Kidney (tissue), 14 donors: ENCODE results near the gene GRN. TPM values are rescaled to one million over a fixed set of nuclear protein-coding genes. Genes with fewer than 3 reads are reported as not detected.
"Not testable (repeated sequence)": the region's sequence is repeated elsewhere in the genome, so short reads cannot be mapped to it uniquely, and the experiment has no call there.

Experiments used
- DNase-seq, 5 donors: peaks; one replicate each; pipeline ENCODE4 v3.0.0-alpha.2; 2013 to 2020
- FAIRE-seq: peaks from 2 replicates; lab custom pipeline; 2012; peaks lifted over from hg19 to GRCh38; lab: Jason Lieb, UNC
- H3K27ac ChIP-seq, 2 donors: one replicate each; pipeline ENCODE4 v1.7.0; 2013; ENCODE audit warnings: low read depth in 2 of 2, low read length in 2 of 2, inconsistent platforms in 1 of 2
- H3K27me3 ChIP-seq: one replicate; pipeline ENCODE4 v1.7.1; 2013; ENCODE audit warnings: low read length, inconsistent platforms; ENCODE audit not compliant: control insufficient read depth, insufficient read depth
- H3K36me3 ChIP-seq, 3 donors: one replicate each; pipeline versions ENCODE4 v1.7.0 to v1.7.1; 2013; ENCODE audit warnings: low read length in 3 of 3, control low read depth in 1 of 3, inconsistent platforms in 1 of 3; ENCODE audit not compliant: insufficient read depth in 3 of 3, control insufficient read depth in 2 of 3
- H3K4me1 ChIP-seq, 3 donors: one replicate each; pipeline versions ENCODE4 v1.7.0 to v1.7.1; 2013; ENCODE audit warnings: low read length in 3 of 3, inconsistent platforms in 1 of 3, low read depth in 1 of 3; ENCODE audit not compliant: control insufficient read depth in 2 of 3, insufficient read depth in 2 of 3
- H3K4me3 ChIP-seq, 3 donors: one replicate each; pipeline versions ENCODE4 v1.7.0 to v1.8.1; 2013; ENCODE audit warnings: low read length in 3 of 3, control low read depth in 1 of 3, inconsistent platforms in 1 of 3
- H3K9ac ChIP-seq, 3 donors: one replicate each; pipeline versions ENCODE4 v1.7.0 to v1.7.1; 2013; ENCODE audit warnings: low read length in 3 of 3, control low read depth in 1 of 3, inconsistent platforms in 1 of 3
- H3K9me3 ChIP-seq, 3 donors: one replicate each; pipeline versions ENCODE4 v1.7.0 to v1.7.1; 2013; ENCODE audit warnings: low read length in 3 of 3, control low read depth in 1 of 3, inconsistent platforms in 1 of 3; ENCODE audit not compliant: control insufficient read depth in 2 of 3, insufficient read depth in 1 of 3
- intact Hi-C: fragments of 100-400 bp; cut with DNase I; formaldehyde crosslinking; loops from one replicate; pipeline ENCODE4 v1.11.1; 2022
- polyA plus RNA-seq: library from polyadenylated mRNA; stranded (reverse); fragments of 350-450 nt; fragmentation: Illumina TruSeq; extraction: RNeasy Lipid Tissue Mini Kit (QIAGEN cat#74804); gene quantifications from one replicate; pipeline ENCODE4 v1.2.3, GENCODE V29; 2014; ENCODE audit warnings: low read depth, low replicate concordance; ENCODE audit not compliant: insufficient read depth
- total RNA-seq: library from RNA; stranded (reverse); fragmentation: NEBNext Ultra II Directional; extraction: Animal tissue kit (Norgen Biotek cat#: 25700); gene quantifications from one replicate; pipeline ENCODE4 v1.2.1, GENCODE V29; 2021
- TF ChIP-seq, protein P1 (sequence below): IDR thresholded peaks from 3 replicates; pipeline ENCODE4 v1.5.1; 2012; ENCODE audit warnings: mild to moderate bottlenecking, moderate library complexity, borderline replicate concordance; ENCODE audit not compliant: insufficient read depth; ENCODE audit errors: extremely low read depth
- donor health status: control.
- donor health status: control.
- donor health status: control.
- donor health status: control.
- donor health status: control.
- donor health status: DM: yes; HTN: yes; CAD: no.
- donor health status: Normal renal cell carcinoma (clear cell type).

Gene GRN
- total and polyA plus RNA-seq, 2 donors from 2014 or later = 235 to 353 TPM

DNA sequence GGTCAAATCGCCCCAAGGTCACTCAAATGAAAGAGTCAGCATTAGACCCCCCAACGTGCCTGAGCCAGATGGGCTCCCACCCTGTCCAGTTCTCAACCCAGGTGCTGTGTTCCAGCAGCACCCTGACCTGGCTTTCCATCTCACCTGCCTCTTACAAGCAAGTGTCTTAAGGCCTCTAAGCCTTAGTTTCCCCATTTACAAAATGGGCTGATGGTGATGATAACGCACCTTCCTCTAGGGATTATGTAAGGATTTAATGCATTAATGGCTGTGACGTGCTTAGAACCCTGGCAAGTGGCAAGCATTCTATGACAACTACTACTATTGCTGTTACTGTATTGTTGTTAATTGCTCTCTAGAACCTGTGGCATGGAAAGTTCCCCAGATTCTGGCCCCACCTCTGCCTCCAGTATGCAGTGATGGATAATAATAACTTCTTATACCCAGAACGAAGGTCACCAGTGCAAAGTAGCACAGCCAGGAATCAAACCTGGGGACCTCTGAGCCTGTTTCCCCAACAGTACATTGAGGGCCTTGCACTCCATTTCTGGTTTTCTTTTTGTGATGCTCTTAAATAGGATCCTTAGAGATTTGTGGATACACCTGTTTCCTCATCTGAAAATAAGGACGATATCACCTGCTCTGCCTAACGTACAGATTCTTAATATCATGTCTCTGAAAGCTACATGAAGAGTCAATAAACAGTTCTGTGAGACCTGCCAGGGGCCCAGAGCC is 17.2 kb upstream of the GRN start:
- no peak overlapping the region for H3K27ac ChIP-seq
- H3K27me3 ChIP-seq = no peaks in the 10 kb centered on the region
- TF ChIP-seq, protein P1, sequence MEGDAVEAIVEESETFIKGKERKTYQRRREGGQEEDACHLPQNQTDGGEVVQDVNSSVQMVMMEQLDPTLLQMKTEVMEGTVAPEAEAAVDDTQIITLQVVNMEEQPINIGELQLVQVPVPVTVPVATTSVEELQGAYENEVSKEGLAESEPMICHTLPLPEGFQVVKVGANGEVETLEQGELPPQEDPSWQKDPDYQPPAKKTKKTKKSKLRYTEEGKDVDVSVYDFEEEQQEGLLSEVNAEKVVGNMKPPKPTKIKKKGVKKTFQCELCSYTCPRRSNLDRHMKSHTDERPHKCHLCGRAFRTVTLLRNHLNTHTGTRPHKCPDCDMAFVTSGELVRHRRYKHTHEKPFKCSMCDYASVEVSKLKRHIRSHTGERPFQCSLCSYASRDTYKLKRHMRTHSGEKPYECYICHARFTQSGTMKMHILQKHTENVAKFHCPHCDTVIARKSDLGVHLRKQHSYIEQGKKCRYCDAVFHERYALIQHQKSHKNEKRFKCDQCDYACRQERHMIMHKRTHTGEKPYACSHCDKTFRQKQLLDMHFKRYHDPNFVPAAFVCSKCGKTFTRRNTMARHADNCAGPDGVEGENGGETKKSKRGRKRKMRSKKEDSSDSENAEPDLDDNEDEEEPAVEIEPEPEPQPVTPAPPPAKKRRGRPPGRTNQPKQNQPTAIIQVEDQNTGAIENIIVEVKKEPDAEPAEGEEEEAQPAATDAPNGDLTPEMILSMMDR = no peak
- H3K36me3 ChIP-seq = no peaks in the 10 kb centered on the region
- DNase-seq (no peak), FAIRE-seq (no peak)
- no peak overlapping the region for H3K4me3 ChIP-seq
- H3K9ac ChIP-seq = no peak overlapping the region
- H3K4me1 ChIP-seq = peaks cover 0 to 12% (median 0%) of the 10 kb centered on the region in 3 donors
- no peaks in the 10 kb centered on the region for H3K9me3 ChIP-seq
- intact Hi-C loops = loop anchor here (5.0 kb wide), 1 partner anchor 116 kb away; no protein-coding TSS in a partner anchor

DNA sequence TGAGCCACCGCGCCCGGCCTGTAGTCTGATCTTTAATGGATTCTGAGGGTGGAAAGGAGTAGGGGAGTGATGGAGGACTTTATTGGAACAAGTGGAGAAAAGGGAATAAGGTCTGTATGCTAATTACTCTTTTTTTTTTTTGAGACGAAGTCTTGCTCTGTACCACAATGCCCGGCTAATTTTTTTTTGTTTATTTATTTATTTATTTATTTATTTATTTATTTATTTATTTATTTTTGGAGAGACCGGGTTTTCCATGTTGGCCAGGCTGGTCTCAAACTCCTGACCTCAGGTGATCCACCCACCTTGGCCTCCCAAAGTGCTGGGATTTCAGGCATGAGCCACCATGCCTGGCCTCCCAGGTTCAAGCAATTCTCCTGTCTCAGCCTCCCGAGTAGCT is 15.6 kb upstream of the GRN start:
- not testable (repeated sequence) for H3K9ac ChIP-seq, H3K36me3 ChIP-seq, H3K27me3 ChIP-seq, H3K4me3 ChIP-seq, DNase-seq, H3K27ac ChIP-seq, H3K9me3 ChIP-seq, FAIRE-seq, H3K4me1 ChIP-seq
- intact Hi-C loops = loop anchor here (5.0 kb wide), 1 partner anchor 117 kb away; no protein-coding TSS in a partner anchor

DNA sequence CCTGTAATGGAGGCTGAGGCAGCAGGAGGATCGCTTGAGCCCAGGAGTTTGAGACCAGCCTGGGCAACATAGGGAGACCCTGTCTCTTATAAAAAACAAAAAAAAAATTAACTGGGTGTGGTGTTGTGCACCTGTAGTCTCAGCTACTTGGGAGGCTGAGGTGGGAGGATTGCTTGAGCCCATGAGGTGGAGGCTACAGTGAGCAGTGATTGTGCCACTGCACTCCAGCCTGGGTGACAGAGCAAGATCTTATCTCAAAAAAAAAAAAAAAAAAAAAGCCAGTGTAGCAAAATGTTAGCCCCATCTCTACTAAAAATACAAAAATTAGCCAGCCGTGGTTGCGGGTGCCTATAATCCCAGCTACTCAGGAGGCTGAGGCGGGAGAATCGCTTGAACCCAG is 14.8 kb upstream of the GRN start:
- H3K36me3 ChIP-seq, DNase-seq, intact Hi-C loops, H3K27ac ChIP-seq, H3K9me3 ChIP-seq, H3K27me3 ChIP-seq, H3K4me1 ChIP-seq, H3K9ac ChIP-seq, FAIRE-seq, H3K4me3 ChIP-seq: not testable (repeated sequence)

DNA sequence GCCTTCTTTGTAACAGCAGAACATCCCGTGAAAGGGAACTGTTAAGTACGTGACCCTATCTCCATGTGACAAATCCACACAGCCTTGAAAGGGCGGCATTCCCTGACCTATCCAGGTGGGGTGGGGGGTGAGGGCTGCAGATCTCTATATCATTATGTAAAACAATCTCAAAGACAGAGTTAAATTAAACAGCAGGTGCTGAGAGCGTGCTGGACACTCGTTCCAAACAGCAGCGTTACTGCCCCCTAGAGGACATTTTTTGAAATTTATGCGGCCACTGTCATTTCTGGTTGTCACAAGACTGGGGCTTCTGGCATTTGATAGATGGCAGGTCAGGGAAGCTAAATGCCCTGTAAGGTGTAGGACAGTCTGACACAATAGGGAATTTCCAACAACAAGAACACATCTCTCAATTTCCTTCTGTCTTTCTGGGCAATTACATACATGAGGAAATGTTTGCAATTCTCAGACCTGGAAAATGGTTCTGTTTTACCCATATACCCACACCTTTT is 13.8 kb upstream of the GRN start:
- FAIRE-seq (no peak), DNase-seq (peak; percentile 52 to 90 (median 81))
- Histone ChIP-seq H3K9me3 (no peaks in the 10 kb centered on the region), H3K4me3 (no peak overlapping the region), H3K27me3 (no peaks in the 10 kb centered on the region), H3K36me3 (no peaks in the 10 kb centered on the region), H3K9ac (no peak overlapping the region), H3K27ac (no peak overlapping the region), H3K4me1 (peaks cover 0 to 2% (median 0%) of the 10 kb centered on the region in 3 donors)
- TF ChIP-seq, protein P1 = peak; percentile 78
- intact Hi-C loops = no loop called here
